Panc1 (cell line): ENCODE results near the gene RAB27B. TPM values are rescaled to one million over a fixed set of nuclear protein-coding genes. Genes with fewer than 3 reads are reported as not detected.

Experiments used
- ATAC-seq: fragments of 200-7000 bp; cut with Tn5 transposase; 2 replicates; pipeline ENCODE4 v1.9.1; 2020; ENCODE audit warnings: mild to moderate bottlenecking, moderate library complexity
- BruUV-seq: library from RNA; stranded (reverse); fragments of 400-500 nt; replicated peaks from 2 replicates; lab custom pipeline; 2021; lab: Mats Ljungman, UMichigan
- CTCF ChIA-PET: fragments of 300-600 bp; sonication (Branson Sonifier 250); formaldehyde crosslinking; loops from one replicate; lab custom pipeline; 2022; ENCODE audit warnings: antibody characterized with exemption; lab: Charles Lee
- POLR2A ChIA-PET: fragments of 300-600 bp; sonication (Branson Sonifier 250); formaldehyde crosslinking; loops from one replicate; lab custom pipeline; 2022; ENCODE audit warnings: antibody characterized with exemption; lab: Charles Lee
- DNase-seq: peaks from one replicate; pipeline ENCODE4 v3.0.0-alpha.2; 2010; ENCODE audit warnings: low read depth, low spot score
- H3K27ac ChIP-seq: 2 replicates; pipeline ENCODE4 v1.5.1; 2011; ENCODE audit warnings: mild to moderate bottlenecking, low read length, inconsistent platforms
- H3K27me3 ChIP-seq: fragments of 200-500 bp; sonication (Bioruptor generic); 2 replicates; pipeline ENCODE4 v1.6.0; 2014; ENCODE audit warnings: low read length, inconsistent platforms; ENCODE audit not compliant: control insufficient read depth, insufficient read depth
- H3K36me3 ChIP-seq: fragments of 200-500 bp; sonication (Bioruptor generic); 2 replicates; pipeline ENCODE4 v1.5.1; 2014; ENCODE audit warnings: inconsistent platforms, mild to moderate bottlenecking, low read length, moderate library complexity; ENCODE audit not compliant: control insufficient read depth, insufficient read depth
- H3K4me1 ChIP-seq: 2 replicates; pipeline ENCODE4 v1.5.1; 2011; ENCODE audit warnings: inconsistent platforms, mild to moderate bottlenecking, low read length, moderate library complexity; ENCODE audit not compliant: control insufficient read depth, insufficient read depth
- H3K4me3 ChIP-seq, 2 experiments: 2 replicates each; pipeline ENCODE4 v1.5.1; 2011 to 2012; ENCODE audit warnings: low read depth in 2 of 2, low read length in 2 of 2, mild to moderate bottlenecking in 2 of 2, inconsistent platforms in 1 of 2, moderate library complexity in 1 of 2
- H3K9me3 ChIP-seq: fragments of 200-500 bp; sonication (Bioruptor generic); 2 replicates; pipeline ENCODE4 v1.5.1; 2014; ENCODE audit warnings: low read depth, mild to moderate bottlenecking, inconsistent platforms, low read length, moderate library complexity; ENCODE audit not compliant: control insufficient read depth, insufficient read depth
- CTCF ChIP-seq: fragments of 450-650 bp; IDR thresholded peaks from 2 replicates; pipeline ENCODE4 v1.5.1; 2017; ENCODE audit warnings: mild to moderate bottlenecking
- POLR2AphosphoS5 ChIP-seq: IDR thresholded peaks from 2 replicates; pipeline ENCODE4 v1.6.1; 2012; ENCODE audit warnings: mild to moderate bottlenecking, low read depth, low read length, moderate library complexity
- SIN3A ChIP-seq: IDR thresholded peaks from 2 replicates; pipeline ENCODE4 v1.6.1; 2012; ENCODE audit warnings: low read depth, mild to moderate bottlenecking, low read length, moderate library complexity, borderline replicate concordance; ENCODE audit not compliant: insufficient read depth
- TCF7L2 ChIP-seq: IDR thresholded peaks from 2 replicates; pipeline ENCODE4 v1.6.1; 2011; ENCODE audit warnings: mild to moderate bottlenecking, low read depth, low read length, inconsistent platforms
- in situ Hi-C: cut with HindIII; loops from 2 replicates; pipeline ENCODE4 v1.10.0; 2016; ENCODE audit warnings: low sequenced_read_pairs, low pct_unique_long_range_greater_than_20kb
- intact Hi-C: fragments of 100-400 bp; cut with micrococcal nuclease; formaldehyde crosslinking; loops from one replicate; pipeline ENCODE4 v1.10.0; 2022; ENCODE audit not compliant: unreplicated experiment
- total RNA-seq: library from RNA; stranded (reverse); gene quantifications from one replicate; pipeline ENCODE4 v1.2.1, GENCODE V29; 2021; ENCODE audit not compliant: unreplicated experiment
- TF ChIP-seq, protein P1 (sequence below), 2 experiments: IDR thresholded peaks; 2 replicates each; pipeline ENCODE4 v1.6.1; 2011 to 2012; ENCODE audit warnings: low read depth in 2 of 2, control low read depth in 1 of 2, low read length in 1 of 2, mild to moderate bottlenecking in 1 of 2, moderate library complexity in 1 of 2; ENCODE audit not compliant: insufficient read depth in 1 of 2

Gene RAB27B
- total RNA-seq, 1 experiment from 2014 or later: 3.9 TPM

- Histone ChIP-seq H3K27ac (no peak overlapping the region), H3K4me3 (no peak overlapping the region), H3K4me1 (no peaks in the 10 kb centered on the region), H3K27me3 (no peaks in the 10 kb centered on the region), H3K36me3 (no peaks in the 10 kb centered on the region), H3K9me3 (no peaks in the 10 kb centered on the region)
- ATAC-seq (no peak), DNase-seq (no peak)
- no TSS peak for BruUV-seq
- ChIA-PET CTCF (no interaction called here), POLR2A (no interaction called here)
- intact Hi-C loops: no loop called here
- TF ChIP-seq, protein P1, sequence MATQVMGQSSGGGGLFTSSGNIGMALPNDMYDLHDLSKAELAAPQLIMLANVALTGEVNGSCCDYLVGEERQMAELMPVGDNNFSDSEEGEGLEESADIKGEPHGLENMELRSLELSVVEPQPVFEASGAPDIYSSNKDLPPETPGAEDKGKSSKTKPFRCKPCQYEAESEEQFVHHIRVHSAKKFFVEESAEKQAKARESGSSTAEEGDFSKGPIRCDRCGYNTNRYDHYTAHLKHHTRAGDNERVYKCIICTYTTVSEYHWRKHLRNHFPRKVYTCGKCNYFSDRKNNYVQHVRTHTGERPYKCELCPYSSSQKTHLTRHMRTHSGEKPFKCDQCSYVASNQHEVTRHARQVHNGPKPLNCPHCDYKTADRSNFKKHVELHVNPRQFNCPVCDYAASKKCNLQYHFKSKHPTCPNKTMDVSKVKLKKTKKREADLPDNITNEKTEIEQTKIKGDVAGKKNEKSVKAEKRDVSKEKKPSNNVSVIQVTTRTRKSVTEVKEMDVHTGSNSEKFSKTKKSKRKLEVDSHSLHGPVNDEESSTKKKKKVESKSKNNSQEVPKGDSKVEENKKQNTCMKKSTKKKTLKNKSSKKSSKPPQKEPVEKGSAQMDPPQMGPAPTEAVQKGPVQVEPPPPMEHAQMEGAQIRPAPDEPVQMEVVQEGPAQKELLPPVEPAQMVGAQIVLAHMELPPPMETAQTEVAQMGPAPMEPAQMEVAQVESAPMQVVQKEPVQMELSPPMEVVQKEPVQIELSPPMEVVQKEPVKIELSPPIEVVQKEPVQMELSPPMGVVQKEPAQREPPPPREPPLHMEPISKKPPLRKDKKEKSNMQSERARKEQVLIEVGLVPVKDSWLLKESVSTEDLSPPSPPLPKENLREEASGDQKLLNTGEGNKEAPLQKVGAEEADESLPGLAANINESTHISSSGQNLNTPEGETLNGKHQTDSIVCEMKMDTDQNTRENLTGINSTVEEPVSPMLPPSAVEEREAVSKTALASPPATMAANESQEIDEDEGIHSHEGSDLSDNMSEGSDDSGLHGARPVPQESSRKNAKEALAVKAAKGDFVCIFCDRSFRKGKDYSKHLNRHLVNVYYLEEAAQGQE (IDR thresholded peaks at IDR 0.05; ENCODE audit: insufficient read depth in 1 of 2, low read depth in 2 of 2, low read length in 1 of 2): no peak
- TF ChIP-seq POLR2AphosphoS5: no peak
- TF ChIP-seq TCF7L2: no peak
- TF ChIP-seq CTCF: no peak
- TF ChIP-seq SIN3A: no peak
- in situ Hi-C loops: no loop called here
Observed at GRCh38 chr18:54857499-54857898, 29.2 kb downstream of the RAB27B start.

DNA sequence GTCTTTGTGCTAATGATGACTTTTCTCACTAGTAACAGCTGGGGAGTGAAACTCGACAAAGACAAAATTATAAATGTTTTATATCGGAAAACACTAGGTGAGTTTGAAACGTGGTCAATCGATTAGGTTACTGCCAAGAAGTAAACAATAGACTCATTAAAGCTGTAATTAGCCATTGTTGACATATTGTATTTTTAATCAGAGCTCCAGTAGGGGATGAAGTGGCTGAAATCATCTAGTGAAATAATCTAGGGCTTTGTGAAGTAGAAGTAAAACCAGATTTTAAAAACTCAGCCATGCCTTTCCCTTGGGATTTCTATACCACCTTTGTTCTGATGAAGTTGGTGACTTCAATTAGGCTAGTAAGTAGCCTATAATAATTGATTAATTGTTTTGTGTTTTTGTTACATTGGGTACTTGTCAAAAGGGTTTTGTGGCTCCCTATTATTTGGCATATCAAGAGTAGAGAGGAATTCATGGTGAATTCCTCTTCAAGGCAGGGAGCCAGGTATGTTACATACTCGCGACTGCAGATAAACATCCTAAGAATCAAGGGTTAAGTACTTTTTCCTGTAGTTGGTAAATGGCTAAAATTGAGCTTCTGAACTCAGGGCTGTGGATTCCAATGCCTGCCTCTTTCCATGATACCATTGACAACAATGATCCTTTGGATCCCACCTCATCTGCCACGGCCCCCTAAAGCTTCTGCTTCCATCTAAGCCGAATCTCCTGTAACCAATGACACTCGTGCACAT lies 31.6 kb downstream of the RAB27B start:
- Histone ChIP-seq H3K36me3 (no peaks in the 10 kb centered on the region), H3K27ac (no peak overlapping the region), H3K4me3 (no peak overlapping the region), H3K4me1 (no peaks in the 10 kb centered on the region), H3K27me3 (no peaks in the 10 kb centered on the region), H3K9me3 (no peaks in the 10 kb centered on the region)
- POLR2A ChIA-PET: no interaction called here
- CTCF ChIA-PET: no interaction called here
- TF ChIP-seq POLR2AphosphoS5: no peak
- TF ChIP-seq, protein P1 (IDR thresholded peaks at IDR 0.05; ENCODE audit: insufficient read depth in 1 of 2, low read depth in 2 of 2, low read length in 1 of 2): no peak
- TF ChIP-seq CTCF: no peak
- no peak for TF ChIP-seq TCF7L2
- no peak for TF ChIP-seq SIN3A
- in situ Hi-C loops (no loop called here), intact Hi-C loops (no loop called here)
- ATAC-seq (no peak), DNase-seq (no peak)
- no TSS peak for BruUV-seq
